ENCODE data around the gene AGO3. TPM values are rescaled to one million over a fixed set of nuclear protein-coding genes. Genes with fewer than 3 reads are reported as not detected.
A peak's percentile ranks its signal among the peaks of the same experiment; 100 is the strongest.
"Not testable (repeated sequence)": the region's sequence is repeated elsewhere in the genome, so short reads cannot be mapped to it uniquely, and the experiment has no call there.

The AGO3 gene
- 10 to 100 TPM in 3 of 4 donors, 1 to 10 TPM in 1; 8.4 to 17.0 (median 13.3) TPM for polyA plus RNA-seq (ENCODE audit: insufficient read length in 4 of 4)

DNA sequence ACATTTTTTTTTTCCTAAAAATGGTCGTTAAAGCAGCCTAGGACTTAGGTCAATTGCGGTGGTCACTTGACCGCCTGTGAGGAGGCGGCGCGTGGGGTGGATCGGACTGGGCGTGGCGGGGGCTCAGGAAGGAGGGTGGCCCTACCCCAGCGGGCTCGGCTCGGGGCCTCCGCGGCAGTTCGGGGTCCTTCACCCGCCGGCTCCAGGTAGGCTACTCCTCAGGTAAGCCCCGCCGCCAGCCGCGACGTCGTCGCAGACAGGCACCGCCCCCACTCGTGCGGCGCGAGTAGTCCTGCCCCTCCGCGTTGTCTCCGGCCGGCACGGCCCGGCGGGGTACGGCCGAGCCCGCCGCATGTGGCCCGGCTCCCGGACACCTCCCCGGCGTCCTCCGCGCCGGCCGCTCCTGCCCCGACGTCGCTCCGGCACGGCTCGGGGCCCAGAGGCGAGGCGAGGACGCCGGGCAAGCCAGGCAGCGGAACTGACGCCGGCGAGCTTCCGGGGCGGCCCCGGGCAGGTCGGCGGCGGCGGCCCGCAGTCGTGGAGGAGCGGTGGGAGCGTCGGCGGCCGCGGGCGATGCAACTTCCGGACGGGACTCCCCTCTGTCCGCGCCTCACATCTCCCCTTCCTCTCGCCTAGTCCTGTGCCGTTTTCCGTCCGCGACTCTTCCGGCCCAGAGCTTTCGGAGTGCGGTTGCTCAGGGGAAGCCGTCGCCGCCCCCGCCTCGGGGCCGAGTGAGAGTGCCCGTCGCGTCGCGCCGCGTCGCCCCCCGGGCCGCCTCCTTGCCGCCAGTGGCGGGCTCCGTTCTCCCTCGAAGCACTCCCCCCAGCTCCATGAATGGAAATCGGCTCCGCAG, at the start of gene AGO3:
Gene AGO3 (plus strand): TSS at position 513 of the 853 bp plus-strand sequence. CDS start 322 bp downstream, at position 835.
- DNase-seq (ENCODE audit: low read depth in 4 of 4, low spot score in 2 of 4): peak; percentile 27 to 66 (median 50)

DNA sequence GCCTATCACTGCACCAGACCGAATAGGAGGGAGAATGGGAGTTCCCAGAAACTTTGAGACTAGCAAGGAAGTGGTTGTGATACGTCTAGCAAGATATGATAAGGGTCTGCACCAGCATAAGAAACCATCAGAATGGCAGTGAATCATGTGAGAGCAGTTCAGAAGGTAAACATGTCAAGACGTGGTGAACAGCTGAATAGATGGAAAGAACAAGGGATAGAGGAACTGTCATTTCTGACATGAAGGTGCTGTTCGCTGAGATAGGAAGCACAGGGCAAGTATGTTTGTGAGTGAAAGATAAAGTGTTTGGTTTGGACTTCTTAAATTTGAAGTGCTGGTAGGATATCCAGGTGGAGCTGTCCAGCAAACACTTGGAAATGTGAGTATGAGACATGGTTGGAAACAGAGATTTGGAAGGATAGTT, 49.0 kb upstream of the AGO3 start:
- no peak for DNase-seq (ENCODE audit: low read depth in 4 of 4, low spot score in 2 of 4)

DNA sequence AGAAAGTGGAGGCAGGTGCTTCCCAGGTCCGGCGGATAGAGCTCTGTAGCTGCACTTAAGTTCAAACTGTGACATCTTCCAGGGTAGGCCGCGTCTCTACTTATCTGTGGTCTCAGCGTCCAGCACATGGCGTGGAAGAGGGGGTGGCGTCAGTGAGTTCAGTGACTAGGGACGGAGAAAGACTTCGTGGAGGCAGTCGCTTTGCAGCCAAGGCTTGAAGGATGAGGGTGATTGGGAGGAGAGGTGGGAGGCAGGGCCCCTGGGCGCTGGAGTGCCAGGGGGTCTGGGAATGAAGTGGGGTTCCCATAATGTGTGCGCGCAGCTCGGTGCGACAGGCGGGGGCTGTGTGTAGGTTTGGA, 48.3 kb upstream of the AGO3 start:
- DNase-seq (ENCODE audit: low read depth in 4 of 4, low spot score in 2 of 4): no peak

DNA sequence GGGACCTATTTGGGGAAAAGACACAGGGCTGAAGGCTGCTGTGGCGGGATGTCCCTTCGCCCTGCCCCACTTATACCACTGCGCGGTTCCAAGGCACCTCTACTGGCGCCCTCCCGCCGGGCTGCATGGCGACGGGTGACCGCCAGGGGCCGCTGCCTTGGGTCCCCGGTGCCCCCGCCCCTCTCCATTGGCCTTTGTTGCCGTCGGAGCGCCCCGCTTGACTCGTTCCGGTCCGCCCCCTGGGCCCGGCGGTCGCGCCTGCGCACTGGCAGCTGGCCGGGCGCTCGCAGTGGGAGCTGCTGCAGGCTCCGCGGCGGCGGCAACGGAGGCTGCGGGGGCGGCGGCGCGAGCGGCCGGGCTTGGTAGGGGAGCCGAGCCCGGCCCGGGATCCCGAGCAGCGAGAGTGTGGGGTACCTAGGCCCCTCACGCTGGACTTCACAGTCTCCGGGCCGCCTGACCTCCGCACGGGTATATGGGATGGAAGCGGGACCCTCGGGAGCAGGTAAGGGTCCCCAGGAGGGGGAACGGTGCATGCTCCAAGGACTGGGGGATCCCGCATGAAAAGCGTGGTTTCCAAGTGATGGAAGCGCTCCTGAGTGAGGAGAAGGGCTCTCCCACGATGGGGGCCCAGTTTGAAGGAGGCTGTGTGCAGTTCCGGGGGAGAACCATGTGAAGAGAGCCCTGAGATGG, 47.8 kb upstream of the AGO3 start, which contains the start of gene AGO1:
Gene AGO1 (plus strand): TSS at position 265 of the 690 bp plus-strand sequence. CDS start 213 bp downstream, at position 478.
- DNase-seq (ENCODE audit: low read depth in 4 of 4, low spot score in 2 of 4): peak in 3 of 4 donors; percentile 80 to 87 (median 86)

DNA sequence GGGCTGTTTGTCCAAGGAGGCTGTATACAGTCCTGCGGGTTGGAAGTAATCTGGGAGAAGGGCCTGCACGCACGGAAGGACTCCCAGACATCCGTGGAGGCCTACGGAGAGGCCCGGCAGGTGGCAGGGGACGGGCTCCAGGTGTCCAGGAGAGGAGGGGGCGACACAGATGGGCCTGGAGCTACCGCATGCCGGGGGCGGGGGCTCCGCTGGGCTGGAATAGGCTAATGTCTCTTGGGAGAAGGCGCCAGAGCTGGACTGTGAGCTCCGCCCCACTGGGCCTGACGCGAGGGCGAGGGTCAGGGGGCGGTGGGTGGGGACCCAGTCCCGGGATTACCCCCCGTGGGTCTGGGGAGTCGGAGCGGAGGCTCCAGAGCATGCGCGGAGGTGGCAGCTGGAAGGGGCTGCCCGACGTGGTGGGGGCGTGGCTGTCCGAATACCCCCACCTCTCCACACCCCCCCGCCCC, 47.2 kb upstream of the AGO3 start:
- peak in 2 of 4 donors; percentile 23 to 26 for DNase-seq (ENCODE audit: low read depth in 4 of 4, low spot score in 2 of 4)

DNA sequence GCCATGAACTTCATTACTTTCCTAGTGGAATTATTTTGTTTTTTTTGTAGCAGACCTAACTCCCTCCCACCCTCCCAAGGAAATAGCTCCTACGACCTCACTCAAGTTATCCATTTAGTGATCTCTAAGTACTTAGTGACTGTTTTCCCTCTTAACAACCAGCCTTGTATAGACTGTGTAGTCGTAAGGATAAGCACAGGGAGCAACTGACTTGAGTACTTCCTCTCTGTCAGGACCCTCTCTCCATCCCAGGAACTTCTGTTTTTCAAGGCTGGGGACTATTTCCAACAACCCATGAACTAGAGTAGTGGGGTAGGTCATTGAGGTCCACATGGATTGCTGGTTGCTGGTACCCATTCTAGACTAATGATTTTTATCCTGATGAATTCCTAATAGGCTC, 46.0 kb upstream of the AGO3 start:
- DNase-seq (ENCODE audit: low read depth in 4 of 4, low spot score in 2 of 4): no peak

DNA sequence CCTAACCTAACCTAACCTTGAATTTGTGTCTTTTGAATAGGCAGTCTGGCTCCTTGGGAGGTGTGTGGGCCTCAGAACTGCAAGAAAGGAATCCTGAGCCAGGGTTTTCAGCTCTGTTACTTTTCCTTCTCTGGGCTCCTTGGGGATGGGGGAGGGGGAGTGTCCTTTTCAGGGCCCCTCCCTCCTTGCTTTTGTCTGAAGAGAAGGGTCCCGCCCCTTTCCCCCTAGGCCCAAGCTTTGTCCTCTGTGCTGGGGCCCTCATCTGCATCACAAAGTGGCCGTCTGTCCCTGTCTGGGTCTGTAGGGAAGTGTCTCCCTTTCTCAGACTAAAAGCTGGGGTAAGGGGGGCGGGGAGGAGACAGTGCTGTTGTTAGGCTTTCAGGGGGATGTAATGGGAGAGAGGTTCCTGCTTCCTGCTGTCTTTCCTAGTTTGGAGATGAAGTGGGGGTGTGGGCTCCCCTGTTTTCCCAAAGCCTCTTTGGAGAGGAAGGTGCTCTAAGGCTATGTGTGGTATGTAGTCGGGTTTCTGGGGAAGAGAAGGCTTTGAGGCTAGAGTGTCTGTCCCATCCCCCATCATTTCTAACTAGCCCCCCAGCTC, 44.8 kb upstream of the AGO3 start:
- DNase-seq (ENCODE audit: low read depth in 4 of 4, low spot score in 2 of 4): no peak

DNA sequence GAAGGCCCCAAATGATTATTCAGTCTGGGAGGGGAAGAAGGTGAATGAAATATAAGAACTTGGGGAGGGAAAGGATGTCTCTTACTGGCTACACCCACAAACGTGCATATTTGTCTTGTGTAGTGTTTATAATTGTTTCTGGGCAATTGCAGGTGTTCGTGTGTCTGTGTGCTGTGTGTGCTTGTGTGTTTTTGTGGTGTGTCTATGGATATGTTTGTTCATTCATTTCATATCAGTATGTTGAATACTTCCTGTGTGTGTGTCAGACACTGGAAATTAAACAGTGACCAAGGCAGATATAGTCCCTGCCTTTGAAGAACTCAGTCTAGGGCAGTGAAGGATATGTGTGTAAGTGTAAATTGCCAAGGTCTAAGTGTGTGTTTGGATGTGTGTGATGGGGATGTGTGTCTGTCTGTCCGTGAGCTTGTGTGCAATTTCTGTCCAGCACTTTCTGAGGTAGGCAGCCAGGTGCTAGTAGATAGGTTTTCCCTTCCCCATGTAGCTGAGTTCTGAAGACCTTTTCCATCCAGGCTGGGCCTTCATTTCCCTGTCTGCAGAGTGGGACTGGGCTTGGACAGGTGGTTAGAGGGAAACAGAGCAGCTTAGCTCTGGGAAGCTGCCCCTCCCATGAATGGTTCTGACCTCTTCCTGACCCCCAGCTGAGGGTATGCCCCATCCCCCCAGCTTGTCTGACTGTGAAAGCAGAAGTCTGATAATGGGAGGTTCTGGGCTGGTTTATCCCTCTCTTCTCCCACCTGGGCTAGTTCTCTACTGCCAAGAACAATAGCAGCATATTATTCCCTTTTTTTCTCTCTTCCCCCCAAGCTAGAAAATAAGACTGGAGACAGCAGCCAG, 44.1 kb upstream of the AGO3 start:
- DNase-seq (ENCODE audit: low read depth in 4 of 4, low spot score in 2 of 4): no peak

DNA sequence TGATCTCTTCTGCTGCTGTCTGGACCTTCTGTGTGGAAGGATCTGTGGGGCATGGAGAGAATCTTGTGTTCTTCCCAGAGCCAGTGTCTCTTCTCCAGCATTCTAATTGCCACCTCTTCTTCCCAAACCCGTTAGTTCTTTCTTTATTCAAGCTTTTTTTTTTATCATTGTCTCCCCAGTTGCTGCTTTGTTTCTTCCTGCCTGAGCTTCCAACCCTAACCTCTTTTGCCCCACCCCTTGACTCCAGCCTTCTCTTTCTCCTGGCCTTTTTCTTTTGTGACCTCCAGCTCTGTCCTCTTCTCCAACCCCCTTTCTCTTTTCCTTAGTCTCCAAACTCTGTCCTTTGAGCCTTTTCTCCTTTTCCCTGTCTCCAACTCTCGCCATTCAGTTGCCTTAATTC, 43.4 kb upstream of the AGO3 start:
- no peak for DNase-seq (ENCODE audit: low read depth in 4 of 4, low spot score in 2 of 4)

DNA sequence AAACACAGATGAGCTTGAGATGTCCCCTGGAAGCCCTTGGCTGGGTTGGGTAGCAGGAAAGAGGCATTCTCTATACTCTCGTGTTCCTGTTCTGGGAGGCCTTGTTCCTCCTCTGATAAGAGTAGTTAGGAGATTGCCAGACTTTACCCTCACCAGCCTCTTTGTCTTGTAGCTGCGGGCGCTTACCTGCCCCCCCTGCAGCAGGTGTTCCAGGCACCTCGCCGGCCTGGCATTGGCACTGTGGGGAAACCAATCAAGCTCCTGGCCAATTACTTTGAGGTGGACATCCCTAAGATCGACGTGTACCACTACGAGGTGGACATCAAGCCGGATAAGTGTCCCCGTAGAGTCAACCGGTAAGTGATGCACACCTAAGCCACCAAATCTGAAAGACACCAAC, 42.6 kb upstream of the AGO3 start:
- no peak for DNase-seq (ENCODE audit: low read depth in 4 of 4, low spot score in 2 of 4)

DNA sequence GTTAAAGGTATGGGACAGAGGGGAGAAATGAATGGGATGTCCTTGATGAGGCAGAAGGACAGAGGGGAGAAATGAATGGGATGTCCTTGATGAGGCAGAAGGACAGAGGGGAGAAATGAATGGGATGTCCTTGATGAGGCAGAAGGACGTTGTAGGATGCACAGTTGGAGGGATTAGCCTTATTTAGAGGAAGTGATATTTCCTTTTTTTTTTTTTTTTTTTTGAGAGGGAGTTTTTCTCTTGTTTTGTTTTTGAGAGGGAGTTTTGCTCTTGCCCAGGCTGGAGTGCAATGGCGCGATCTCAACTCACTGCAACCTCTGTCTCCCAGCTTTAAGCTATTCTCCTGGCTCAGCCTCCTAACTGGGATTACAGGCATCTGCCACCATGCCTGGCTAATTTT, 41.9 kb upstream of the AGO3 start:
- not testable (repeated sequence) for DNase-seq (ENCODE audit: low read depth in 4 of 4, low spot score in 2 of 4)

DNA sequence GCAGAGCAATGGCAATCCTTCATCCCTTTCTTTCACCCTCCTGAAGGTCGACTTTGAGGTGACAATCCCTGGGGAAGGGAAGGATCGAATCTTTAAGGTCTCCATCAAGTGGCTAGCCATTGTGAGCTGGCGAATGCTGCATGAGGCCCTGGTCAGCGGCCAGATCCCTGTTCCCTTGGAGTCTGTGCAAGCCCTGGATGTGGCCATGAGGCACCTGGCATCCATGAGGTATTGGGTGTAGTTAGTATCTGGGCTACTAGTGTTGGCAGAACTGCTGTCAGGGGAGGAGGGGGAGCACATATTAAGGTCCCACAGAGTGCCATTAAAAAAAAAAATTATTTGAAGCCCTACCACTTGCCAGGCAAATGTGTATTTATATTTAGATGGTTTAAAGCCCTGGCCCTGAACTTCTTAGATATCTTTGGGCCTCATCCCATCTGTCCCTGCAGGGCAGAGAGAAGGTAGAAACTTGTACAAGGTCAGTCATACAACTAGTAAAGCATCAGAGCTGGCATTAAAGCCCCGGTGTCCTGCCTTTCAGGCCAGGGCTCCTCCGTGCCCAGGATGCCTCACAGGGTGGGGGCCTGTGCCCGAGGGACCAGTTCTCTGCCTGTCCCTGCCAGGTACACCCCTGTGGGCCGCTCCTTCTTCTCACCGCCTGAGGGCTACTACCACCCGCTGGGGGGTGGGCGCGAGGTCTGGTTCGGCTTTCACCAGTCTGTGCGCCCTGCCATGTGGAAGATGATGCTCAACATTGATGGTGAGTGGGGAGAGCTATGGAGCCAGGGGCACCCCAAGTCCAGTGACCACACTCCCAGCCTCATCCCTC, 37.6 kb upstream of the AGO3 start:
- no peak for DNase-seq (ENCODE audit: low read depth in 4 of 4, low spot score in 2 of 4)

DNA sequence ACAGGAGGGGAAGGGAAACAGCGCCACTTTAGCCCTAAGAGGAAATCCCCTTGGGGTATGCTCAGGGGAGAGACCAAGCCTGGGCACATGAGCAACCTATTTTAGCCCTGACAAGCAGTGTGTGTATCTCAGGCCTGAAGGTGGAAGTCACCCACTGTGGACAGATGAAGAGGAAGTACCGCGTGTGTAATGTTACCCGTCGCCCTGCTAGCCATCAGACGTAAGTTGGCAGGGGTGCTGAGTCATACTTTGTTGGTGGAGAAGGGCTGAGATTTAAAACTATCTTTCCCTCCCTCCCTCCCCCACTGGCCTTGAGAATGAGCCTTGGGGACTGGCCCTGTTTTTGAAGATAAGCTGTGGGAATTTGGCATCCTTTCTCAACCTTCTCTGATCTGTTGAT, 36.7 kb upstream of the AGO3 start:
- no peak for DNase-seq (ENCODE audit: low read depth in 4 of 4, low spot score in 2 of 4)

DNA sequence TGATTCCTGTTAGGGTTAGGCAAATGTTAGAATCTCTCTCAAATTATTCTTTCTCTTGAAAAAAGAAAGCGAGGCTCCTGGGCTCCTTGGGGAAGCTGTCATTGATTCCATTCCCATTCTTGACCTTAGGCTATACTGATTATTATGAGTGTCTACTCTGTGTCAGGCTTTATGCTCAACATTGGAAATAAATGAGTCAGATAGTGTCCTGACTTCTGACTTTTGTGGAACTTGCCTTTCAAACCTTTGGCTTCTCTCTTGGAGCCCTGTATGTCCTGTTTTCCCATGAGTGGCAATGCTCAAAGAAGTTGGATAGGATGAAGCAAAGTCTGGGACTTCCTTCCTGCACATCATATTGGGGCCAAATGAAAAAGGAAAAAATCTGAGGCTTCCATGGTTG, 36.2 kb upstream of the AGO3 start:
- DNase-seq (ENCODE audit: low read depth in 4 of 4, low spot score in 2 of 4): no peak

DNA sequence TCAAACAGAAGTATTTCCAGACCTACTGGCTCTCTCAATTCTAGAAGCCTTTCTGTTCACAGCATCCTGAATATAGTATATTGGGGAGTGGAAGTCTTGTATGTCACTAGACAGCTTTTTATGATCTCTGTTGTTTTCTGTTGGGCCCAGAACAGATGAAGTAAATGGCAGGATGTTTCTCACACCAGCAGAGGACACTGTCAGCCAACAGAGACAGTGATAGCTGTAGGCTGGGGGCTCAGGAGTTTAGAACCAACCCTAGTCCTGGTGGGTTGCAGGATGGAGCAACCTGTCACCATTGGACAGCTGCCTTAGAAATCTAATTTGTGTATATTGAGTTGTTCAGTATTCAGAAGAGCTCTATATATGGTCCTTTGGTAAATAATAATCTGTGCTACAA, 31.0 kb upstream of the AGO3 start:
- no peak for DNase-seq (ENCODE audit: low read depth in 4 of 4, low spot score in 2 of 4)

DNA sequence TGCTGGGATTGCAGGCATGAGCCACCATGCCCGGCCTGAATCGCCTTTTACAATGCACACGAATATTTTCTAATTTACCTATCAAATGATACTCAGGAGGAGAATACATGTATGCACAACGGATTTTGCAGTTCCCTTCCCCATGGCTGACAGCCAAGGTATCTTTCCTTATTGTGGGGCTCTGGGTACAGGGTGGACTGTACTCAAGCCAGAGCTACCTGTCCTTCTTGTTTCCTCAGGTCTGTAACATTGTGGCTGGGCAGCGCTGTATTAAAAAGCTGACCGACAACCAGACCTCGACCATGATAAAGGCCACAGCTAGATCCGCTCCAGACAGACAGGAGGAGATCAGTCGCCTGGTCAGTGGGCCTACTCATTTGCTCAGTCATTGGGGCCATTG, 29.7 kb upstream of the AGO3 start:
- DNase-seq (ENCODE audit: low read depth in 4 of 4, low spot score in 2 of 4): no peak

DNA sequence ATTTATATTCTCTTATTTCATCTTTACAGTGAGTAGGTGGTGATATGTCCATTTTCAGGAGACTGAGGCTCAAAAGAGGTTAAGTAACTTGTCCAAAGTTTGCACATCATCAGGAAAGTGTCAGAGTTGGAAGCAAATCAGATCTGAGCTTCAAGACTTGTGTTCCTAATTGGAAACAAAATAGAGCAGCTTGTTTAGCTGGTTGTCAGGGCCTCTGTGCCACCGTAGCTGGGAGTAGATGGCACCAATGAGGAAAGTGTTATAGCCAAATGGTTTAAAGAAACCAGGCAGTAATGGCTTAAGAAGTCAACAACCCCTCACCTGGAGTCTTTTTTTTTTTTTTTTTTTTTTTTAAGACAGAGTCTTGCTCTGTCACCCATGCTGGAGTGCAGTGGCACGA, 28.2 kb upstream of the AGO3 start:
- no peak for DNase-seq (ENCODE audit: low read depth in 4 of 4, low spot score in 2 of 4)

DNA sequence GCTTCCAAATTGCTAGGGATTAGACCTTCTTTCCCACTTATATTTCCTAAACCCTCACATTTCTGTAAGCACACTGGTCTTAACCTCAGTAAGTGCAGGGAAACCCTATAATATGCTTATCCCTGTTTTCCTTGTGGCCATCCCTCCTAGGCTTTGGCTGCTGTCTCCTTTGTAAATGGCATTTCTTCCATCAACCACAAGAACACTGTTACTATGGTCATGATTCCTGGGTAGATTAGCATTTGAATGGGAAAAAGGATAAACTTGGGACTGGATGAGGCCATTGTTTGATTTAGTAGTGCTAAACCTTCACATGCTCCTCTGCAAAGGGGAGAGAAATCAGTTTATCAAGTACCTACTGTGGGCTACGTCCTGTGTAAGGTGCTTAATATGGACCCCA, 16.2 kb upstream of the AGO3 start:
- DNase-seq (ENCODE audit: low read depth in 4 of 4, low spot score in 2 of 4): no peak

DNA sequence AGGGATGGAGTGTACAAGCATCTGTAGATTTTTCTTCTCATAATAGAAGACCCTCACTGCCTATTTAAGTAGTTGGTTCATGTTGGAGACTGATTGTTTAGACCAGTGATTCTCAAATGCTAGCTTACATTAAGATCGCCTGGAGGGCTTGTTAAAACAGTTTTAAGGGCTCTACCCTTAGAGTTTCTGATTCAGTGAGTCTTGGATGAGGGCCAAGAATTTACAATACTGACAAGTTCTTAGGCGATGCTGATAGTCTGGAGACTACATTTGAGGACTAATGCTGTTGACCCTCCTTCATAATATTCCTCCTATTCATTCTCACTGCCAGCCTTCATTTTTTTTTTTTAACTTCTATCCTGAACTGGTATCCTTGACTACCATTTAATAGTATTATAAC, 15.2 kb upstream of the AGO3 start:
- DNase-seq (ENCODE audit: low read depth in 4 of 4, low spot score in 2 of 4): no peak

Data from left renal cortex interstitium (tissue), 4 donors.